ENCODE data around the gene ENOX2.

DNA sequence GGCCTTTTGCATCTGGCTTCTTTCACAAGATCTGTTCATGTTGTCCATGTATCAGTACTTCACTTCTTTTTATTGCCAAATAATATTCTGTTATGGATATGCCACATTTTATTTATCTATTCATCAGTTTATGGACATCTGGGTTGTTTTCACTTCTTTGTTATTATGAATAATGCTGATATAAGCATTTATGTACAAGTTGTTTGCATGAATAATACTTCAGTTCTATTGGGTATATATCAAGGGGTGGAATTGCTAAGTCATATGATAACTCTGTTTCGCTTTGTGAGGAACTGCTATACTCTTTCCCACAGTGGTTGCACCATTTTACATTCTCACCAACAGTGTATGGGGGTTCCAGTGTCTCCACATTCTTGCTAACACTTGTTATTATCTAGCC, 310.8 kb downstream of the ENOX2 start:
- no peak for TF ChIP-seq POLR2A (IDR thresholded peaks at IDR 0.05; ENCODE audit: low read depth, low read length)
- TF ChIP-seq POLR2AphosphoS5 (IDR thresholded peaks at IDR 0.05; ENCODE audit: low read depth, low read length) = no peak
- no peak for TF ChIP-seq TAF1 (IDR thresholded peaks at IDR 0.05; ENCODE audit: borderline replicate concordance, low read depth, low read length)
